Raji (cell line): Measurements from ENCODE around the gene PRDM16.

Experiments used
- POLR2A ChIP-seq: IDR thresholded peaks from 2 replicates; pipeline ENCODE4 v1.6.1; 2011; ENCODE audit warnings: low read depth, low read length, control low read depth; ENCODE audit not compliant: insufficient read depth

PRDM16 gene

GRCh38 chr1:3058263-3059030, 10.6 kb upstream of the PRDM16 start:
- no peak for TF ChIP-seq POLR2A

- TF ChIP-seq POLR2A: no peak
Measured at GRCh38 chr1:3060127-3060526, 8.9 kb upstream of the PRDM16 start.

GRCh38 chr1:3060601-3061551, 8.1 kb upstream of the PRDM16 start:
- TF ChIP-seq POLR2A: no peak

GRCh38 chr1:3061566-3061965, 7.4 kb upstream of the PRDM16 start:
- no peak for TF ChIP-seq POLR2A

GRCh38 chr1:3061981-3062615, 6.9 kb upstream of the PRDM16 start:
- no peak for TF ChIP-seq POLR2A

- no peak for TF ChIP-seq POLR2A
Measured at GRCh38 chr1:3062616-3063378, 6.2 kb upstream of the PRDM16 start.

- no peak for TF ChIP-seq POLR2A
Measured at GRCh38 chr1:3063379-3064295, 5.4 kb upstream of the PRDM16 start.

GRCh38 chr1:3064296-3064850, 4.6 kb upstream of the PRDM16 start:
- TF ChIP-seq POLR2A: no peak

- TF ChIP-seq POLR2A: no peak
Measured at GRCh38 chr1:3064901-3065300, 4.1 kb upstream of the PRDM16 start.

- TF ChIP-seq POLR2A: no peak
Measured at GRCh38 chr1:3065396-3065795, 3.6 kb upstream of the PRDM16 start.

- TF ChIP-seq POLR2A: no peak
Measured at GRCh38 chr1:3065797-3066196, 3.2 kb upstream of the PRDM16 start.

- TF ChIP-seq POLR2A: no peak
Measured at GRCh38 chr1:3066250-3066711, 2.7 kb upstream of the PRDM16 start.

GRCh38 chr1:3066826-3067225, 2.2 kb upstream of the PRDM16 start:
- TF ChIP-seq POLR2A: no peak
